GM23338 (cell line): ENCODE results near the gene ENOSF1. TPM values are rescaled to one million over a fixed set of nuclear protein-coding genes. Genes with fewer than 3 reads are reported as not detected.
A peak's percentile ranks its signal among the peaks of the same experiment; 100 is the strongest.

Experiments
- ATAC-seq: fragments of 200-7000 bp; cut with Tn5 transposase; 3 replicates; pipeline ENCODE4 v1.9.1; 2020
- DNase-seq: peaks from one replicate; pipeline ENCODE4 v3.0.0-alpha.2; 2015; ENCODE audit warnings: low spot score
- H2AFZ ChIP-seq: fragments of 200-600 bp; sonication (generic); 2 replicates; pipeline ENCODE4 v1.8.0; 2016; ENCODE audit warnings: antibody characterized with exemption, mild to moderate bottlenecking, moderate library complexity
- H3F3A ChIP-seq: fragments of 200-600 bp; sonication (generic); replicated peaks from 2 replicates; pipeline ENCODE4 v1.8.0; 2017; ENCODE audit warnings: antibody characterized with exemption, mixed run types, low read depth
- H3K27ac ChIP-seq: fragments of 200-600 bp; sonication (generic); 2 replicates; pipeline ENCODE4 v1.6.1; 2016; ENCODE audit warnings: low read depth
- H3K27me3 ChIP-seq: fragments of 200-600 bp; sonication (generic); 2 replicates; pipeline ENCODE4 v1.8.0; 2016; ENCODE audit warnings: mild to moderate bottlenecking, mixed run types, moderate library complexity; ENCODE audit not compliant: insufficient read depth
- H3K36me3 ChIP-seq: fragments of 200-600 bp; sonication (generic); 2 replicates; pipeline ENCODE4 v1.8.0; 2016; ENCODE audit warnings: mild to moderate bottlenecking; ENCODE audit not compliant: insufficient read depth
- H3K4me1 ChIP-seq: fragments of 200-600 bp; sonication (generic); 2 replicates; pipeline ENCODE4 v1.8.0; 2016; ENCODE audit warnings: mild to moderate bottlenecking, moderate library complexity; ENCODE audit not compliant: insufficient read depth
- H3K4me2 ChIP-seq: fragments of 200-600 bp; sonication (generic); 2 replicates; pipeline ENCODE4 v1.7.1; 2017; ENCODE audit warnings: mixed run types
- H3K4me3 ChIP-seq: fragments of 200-600 bp; sonication (generic); 2 replicates; pipeline ENCODE4 v1.6.1; 2016; ENCODE audit warnings: mixed run types
- H3K79me2 ChIP-seq: fragments of 200-600 bp; sonication (generic); replicated peaks from 2 replicates; pipeline ENCODE4 v1.8.0; 2017; ENCODE audit warnings: mild to moderate bottlenecking; ENCODE audit not compliant: insufficient read depth
- H3K9me2 ChIP-seq: fragments of 200-600 bp; sonication (generic); 2 replicates; pipeline ENCODE4 v1.8.0; 2017; ENCODE audit not compliant: insufficient read depth
- H4K20me1 ChIP-seq: fragments of 200-600 bp; sonication (generic); replicated peaks from 2 replicates; pipeline ENCODE4 v1.8.0; 2017; ENCODE audit warnings: mild to moderate bottlenecking; ENCODE audit not compliant: insufficient read depth
- H3K27ac Mint-ChIP-seq: 2 replicates; pipeline ENCODE4 v1.8.0; 2020; ENCODE audit warnings: inconsistent platforms, mild to moderate bottlenecking, moderate library complexity, mixed read lengths
- H3K27me3 Mint-ChIP-seq: 3 replicates; pipeline ENCODE4 v1.8.0; 2022; ENCODE audit warnings: low read depth, mild to moderate bottlenecking, moderate library complexity, mixed read lengths, inconsistent platforms; ENCODE audit not compliant: insufficient read depth, poor library complexity
- H3K36me3 Mint-ChIP-seq: 3 replicates; pipeline ENCODE4 v1.8.0; 2021; ENCODE audit warnings: low read depth, mild to moderate bottlenecking, inconsistent platforms, moderate library complexity, mixed read lengths
- H3K4me1 Mint-ChIP-seq: 3 replicates; pipeline ENCODE4 v1.8.0; 2020; ENCODE audit warnings: mild to moderate bottlenecking, inconsistent platforms, mixed read lengths
- H3K4me3 Mint-ChIP-seq: 3 replicates; pipeline ENCODE4 v1.8.0; 2021; ENCODE audit warnings: moderate library complexity, mild to moderate bottlenecking, inconsistent platforms, mixed read lengths
- H3K9me3 Mint-ChIP-seq: 3 replicates; pipeline ENCODE4 v1.8.0; 2020; ENCODE audit warnings: moderate library complexity, mild to moderate bottlenecking, inconsistent platforms, mixed read lengths
- CREB1 ChIP-seq: fragments of 250-450 bp; sonication (Bioruptor Pico); IDR thresholded peaks from 2 replicates; pipeline ENCODE4 v1.5.0; 2020; ENCODE audit warnings: low read depth, mild to moderate bottlenecking, moderate library complexity
- CTCF ChIP-seq, 2 experiments: fragments of 200-600 bp in 1 of 2; sonication (generic) in 1 of 2; conservative IDR thresholded peaks; 2 replicates each; pipeline versions ENCODE4 v1.5.1 to v1.6.1; 2016 to 2017; ENCODE audit warnings: antibody characterized with exemption in 2 of 2, low read depth in 2 of 2, mild to moderate bottlenecking in 2 of 2, moderate library complexity in 1 of 2
- ETS1 ChIP-seq: IDR thresholded peaks from 2 replicates; pipeline ENCODE4 v1.6.1; 2016; ENCODE audit warnings: antibody characterized with exemption
- EZH2 ChIP-seq: fragments of 200-600 bp; sonication (generic); IDR thresholded peaks from one replicate; pipeline ENCODE4 v1.8.0; 2017; ENCODE audit warnings: antibody characterized with exemption, mild to moderate bottlenecking, low read depth; ENCODE audit not compliant: unreplicated experiment
- EZH2phosphoT487 ChIP-seq: fragments of 200-600 bp; sonication (generic); IDR thresholded peaks from one replicate; pipeline ENCODE4 v1.8.1; 2018; ENCODE audit warnings: antibody characterized with exemption; ENCODE audit not compliant: unreplicated experiment
- JUNB ChIP-seq: IDR thresholded peaks from one replicate; pipeline ENCODE4 v1.6.1; 2016; ENCODE audit warnings: antibody characterized with exemption; ENCODE audit not compliant: unreplicated experiment
- NANOG ChIP-seq: IDR thresholded peaks from 2 replicates; pipeline ENCODE4 v1.6.1; 2016; ENCODE audit warnings: antibody characterized with exemption, borderline replicate concordance
- POLR2AphosphoS5 ChIP-seq: IDR thresholded peaks from 2 replicates; pipeline ENCODE4 v1.6.1; 2016; ENCODE audit warnings: antibody characterized with exemption, low read depth
- REST ChIP-seq: IDR thresholded peaks from one replicate; pipeline ENCODE4 v1.6.1; 2018; ENCODE audit warnings: antibody characterized with exemption; ENCODE audit not compliant: unreplicated experiment
- STAT1 ChIP-seq: IDR thresholded peaks from one replicate; pipeline ENCODE4 v1.6.1; 2016; ENCODE audit warnings: antibody characterized with exemption; ENCODE audit not compliant: unreplicated experiment
- ZNF114 ChIP-seq: fragments of 250-450 bp; sonication (Bioruptor Pico); IDR thresholded peaks from 2 replicates; pipeline ENCODE4 v1.5.0; 2020; ENCODE audit warnings: mild to moderate bottlenecking, moderate library complexity
- ZNF331 ChIP-seq: fragments of 250-450 bp; sonication (Bioruptor Pico); IDR thresholded peaks from 2 replicates; pipeline ENCODE4 v1.5.0; 2020; ENCODE audit warnings: low read depth, mild to moderate bottlenecking, moderate library complexity
- ZNF462 ChIP-seq: fragments of 250-450 bp; sonication (Bioruptor Pico); IDR thresholded peaks from 2 replicates; pipeline ENCODE4 v1.5.0; 2020; ENCODE audit warnings: mild to moderate bottlenecking, moderate library complexity
- polyA plus RNA-seq: library from polyadenylated mRNA; unstranded; fragments of >200 nt; fragmentation: Nextera tagmentation; extraction: Ambion mirVana; gene quantifications from 2 replicates; pipeline ENCODE4 v1.2.1, GENCODE V29; 2016
- total RNA-seq: library from RNA; depleted of rRNA; stranded (reverse); fragments of >200 nt; shearing (Covaris generic); gene quantifications from 2 replicates; pipeline ENCODE4 v1.2.3, GENCODE V29; 2014

The ENOSF1 gene
- total and polyA plus RNA-seq, 2 experiments from 2014 or later, result 30.1 to 36.4 TPM

- Histone ChIP-seq H3K27me3 (no peaks in the 10 kb centered on the region), H2AFZ (peak overlapping the region; percentile 83; the same call in 1 of the 2 replicates), H4K20me1 (no peaks in the 10 kb centered on the region), H3K4me3 (peak overlapping the region; percentile 41), H3K4me1 (peaks cover 12% of the 10 kb centered on the region), H3K79me2 (no peaks in the 10 kb centered on the region), H3F3A (0 out of 2 replicates have a peak, but pooled peaks cover 7% of the 10 kb centered on the region), H3K4me2 (peak overlapping the region; percentile 74), H3K27ac (no peak overlapping the region; the same call in 1 of the 2 replicates), H3K36me3 (no peaks in the 10 kb centered on the region), H3K9me2 (no peaks in the 10 kb centered on the region)
- ATAC-seq (peak; percentile 91), DNase-seq (peak; percentile 56)
- TF ChIP-seq NANOG (no peak), ZNF114 (CRISPR knock-in tag) (no peak), STAT1 (no peak), EZH2 (no peak), POLR2AphosphoS5 (no peak), ETS1 (no peak), ZNF331 (CRISPR knock-in tag) (no peak), EZH2phosphoT487 (no peak), CTCF (conservative IDR thresholded peaks at IDR 0.05; ENCODE audit: low read depth in 2 of 2) (no peak), JUNB (no peak), REST (no peak), ZNF462 (CRISPR knock-in tag) (no peak), CREB1 (no peak)
- Mint-ChIP-seq H3K4me3 (peak overlapping the region; percentile 51), H3K27ac (peak overlapping the region; percentile 47; the same call in 1 of the 2 replicates), H3K9me3 (peaks cover 2% of the 10 kb centered on the region; the same call in 1 of the 3 replicates), H3K27me3 (peaks cover 13% of the 10 kb centered on the region), H3K36me3 (no peaks in the 10 kb centered on the region), H3K4me1 (peaks cover 23% of the 10 kb centered on the region)
Measured at GRCh38 chr18:635171-635570, 77.3 kb downstream of the ENOSF1 start.
